ENCODE results near the gene TSHR.

DNA sequence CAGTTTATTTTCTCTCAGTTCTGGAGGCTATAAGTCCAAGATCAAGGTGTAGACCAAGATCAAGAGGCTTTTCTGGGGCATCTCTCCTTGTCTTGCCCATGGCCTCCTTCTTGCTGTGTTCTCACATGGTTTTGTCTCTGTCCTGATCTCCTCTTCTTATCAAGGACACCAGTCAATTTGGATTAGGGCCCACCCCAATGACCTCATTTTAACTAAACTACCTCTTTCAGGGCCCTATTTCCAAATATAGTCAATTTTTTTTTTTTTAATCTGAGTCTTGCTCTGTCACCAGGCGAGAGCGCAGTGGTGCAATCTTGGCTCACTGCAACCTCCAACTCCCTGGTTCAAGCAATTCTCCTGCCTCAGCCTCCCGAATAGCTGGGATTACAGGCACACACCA lies 50.8 kb downstream of the TSHR start:
- TF ChIP-seq, protein P1, sequence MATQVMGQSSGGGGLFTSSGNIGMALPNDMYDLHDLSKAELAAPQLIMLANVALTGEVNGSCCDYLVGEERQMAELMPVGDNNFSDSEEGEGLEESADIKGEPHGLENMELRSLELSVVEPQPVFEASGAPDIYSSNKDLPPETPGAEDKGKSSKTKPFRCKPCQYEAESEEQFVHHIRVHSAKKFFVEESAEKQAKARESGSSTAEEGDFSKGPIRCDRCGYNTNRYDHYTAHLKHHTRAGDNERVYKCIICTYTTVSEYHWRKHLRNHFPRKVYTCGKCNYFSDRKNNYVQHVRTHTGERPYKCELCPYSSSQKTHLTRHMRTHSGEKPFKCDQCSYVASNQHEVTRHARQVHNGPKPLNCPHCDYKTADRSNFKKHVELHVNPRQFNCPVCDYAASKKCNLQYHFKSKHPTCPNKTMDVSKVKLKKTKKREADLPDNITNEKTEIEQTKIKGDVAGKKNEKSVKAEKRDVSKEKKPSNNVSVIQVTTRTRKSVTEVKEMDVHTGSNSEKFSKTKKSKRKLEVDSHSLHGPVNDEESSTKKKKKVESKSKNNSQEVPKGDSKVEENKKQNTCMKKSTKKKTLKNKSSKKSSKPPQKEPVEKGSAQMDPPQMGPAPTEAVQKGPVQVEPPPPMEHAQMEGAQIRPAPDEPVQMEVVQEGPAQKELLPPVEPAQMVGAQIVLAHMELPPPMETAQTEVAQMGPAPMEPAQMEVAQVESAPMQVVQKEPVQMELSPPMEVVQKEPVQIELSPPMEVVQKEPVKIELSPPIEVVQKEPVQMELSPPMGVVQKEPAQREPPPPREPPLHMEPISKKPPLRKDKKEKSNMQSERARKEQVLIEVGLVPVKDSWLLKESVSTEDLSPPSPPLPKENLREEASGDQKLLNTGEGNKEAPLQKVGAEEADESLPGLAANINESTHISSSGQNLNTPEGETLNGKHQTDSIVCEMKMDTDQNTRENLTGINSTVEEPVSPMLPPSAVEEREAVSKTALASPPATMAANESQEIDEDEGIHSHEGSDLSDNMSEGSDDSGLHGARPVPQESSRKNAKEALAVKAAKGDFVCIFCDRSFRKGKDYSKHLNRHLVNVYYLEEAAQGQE (IDR thresholded peaks at IDR 0.05; ENCODE audit: low read depth) = no peak
- TF ChIP-seq EP300 (IDR thresholded peaks at IDR 0.05; ENCODE audit: borderline replicate concordance) (no peak), TEAD4 (IDR thresholded peaks at IDR 0.05) (no peak), NFIC (IDR thresholded peaks at IDR 0.05) (no peak), ZBTB7A (IDR thresholded peaks at IDR 0.05; ENCODE audit: low read depth) (no peak), CEBPB (IDR thresholded peaks at IDR 0.05) (no peak), TCF12 (IDR thresholded peaks at IDR 0.05; ENCODE audit: low read depth) (no peak), FOXM1 (IDR thresholded peaks at IDR 0.05; ENCODE audit: borderline replicate concordance, low read depth) (no peak), CREB1 (IDR thresholded peaks at IDR 0.05; ENCODE audit: low read depth) (no peak), TAF1 (IDR thresholded peaks at IDR 0.05; ENCODE audit: low read depth) (no peak), YY1 (IDR thresholded peaks at IDR 0.05; ENCODE audit: low read depth) (no peak), RAD21 (IDR thresholded peaks at IDR 0.05; ENCODE audit: low read depth) (no peak)
- TF ChIP-seq, protein P2, sequence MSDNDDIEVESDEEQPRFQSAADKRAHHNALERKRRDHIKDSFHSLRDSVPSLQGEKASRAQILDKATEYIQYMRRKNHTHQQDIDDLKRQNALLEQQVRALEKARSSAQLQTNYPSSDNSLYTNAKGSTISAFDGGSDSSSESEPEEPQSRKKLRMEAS (IDR thresholded peaks at IDR 0.05) = no peak
- TF ChIP-seq, protein P3, sequence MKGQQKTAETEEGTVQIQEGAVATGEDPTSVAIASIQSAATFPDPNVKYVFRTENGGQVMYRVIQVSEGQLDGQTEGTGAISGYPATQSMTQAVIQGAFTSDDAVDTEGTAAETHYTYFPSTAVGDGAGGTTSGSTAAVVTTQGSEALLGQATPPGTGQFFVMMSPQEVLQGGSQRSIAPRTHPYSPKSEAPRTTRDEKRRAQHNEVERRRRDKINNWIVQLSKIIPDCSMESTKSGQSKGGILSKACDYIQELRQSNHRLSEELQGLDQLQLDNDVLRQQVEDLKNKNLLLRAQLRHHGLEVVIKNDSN (IDR thresholded peaks at IDR 0.05) = no peak

Data from Ishikawa (cell line).